ENCODE results near the gene ZNF223. TPM values are rescaled to one million over a fixed set of nuclear protein-coding genes. Genes with fewer than 3 reads are reported as not detected.
A peak's percentile ranks its signal among the peaks of the same experiment; 100 is the strongest.

Gene ZNF223
- total RNA-seq, 6 donors from 2014 or later, result 4.7 to 11.8 (median 6.3) TPM

GRCh38 chr19:44107751-44108150 lies 55.9 kb downstream of the ZNF223 start:
- Histone ChIP-seq H3K4me1 (peaks cover 8 to 11% (median 10%) of the 10 kb centered on the region in 4 donors), H3K4me3 (no peak overlapping the region), H3K9me3 (peaks cover 49 to 84% (median 82%) of the 10 kb centered on the region in 4 donors), H3K27me3 (no peaks in the 10 kb centered on the region), H3K27ac (no peak overlapping the region), H3K36me3 (peaks cover 23 to 54% (median 36%) of the 10 kb centered on the region in 4 donors)
- TF ChIP-seq POLR2AphosphoS5 (IDR thresholded peaks at IDR 0.05) (no peak), POLR2A (IDR thresholded peaks at IDR 0.05) (no peak), EP300 (IDR thresholded peaks at IDR 0.05) (no peak), CTCF (IDR thresholded peaks at IDR 0.05) (no peak)
- ATAC-seq (ENCODE audit: low FRiP score in 2 of 2) (no peak), DNase-seq (no peak)
- 87 to 94% methylated on average over 3 of the region's 3 CpGs for WGBS, 2 donors

GRCh38 chr19:44109458-44109857 lies 57.6 kb downstream of the ZNF223 start:
- H3K36me3 ChIP-seq, result peaks cover 10 to 37% (median 21%) of the 10 kb centered on the region in 4 donors
- ATAC-seq (ENCODE audit: low FRiP score in 2 of 2) (no peak), DNase-seq (no peak)
- no peak for TF ChIP-seq EP300 (IDR thresholded peaks at IDR 0.05)
- no peak for TF ChIP-seq POLR2A (IDR thresholded peaks at IDR 0.05)
- no peak for TF ChIP-seq CTCF (IDR thresholded peaks at IDR 0.05)
- no peak for TF ChIP-seq POLR2AphosphoS5 (IDR thresholded peaks at IDR 0.05)
- no peak overlapping the region for H3K27ac ChIP-seq
- H3K4me1 ChIP-seq, result peaks cover 13 to 19% (median 15%) of the 10 kb centered on the region in 4 donors
- H3K4me3 ChIP-seq, result no peak overlapping the region
- no peaks in the 10 kb centered on the region for H3K27me3 ChIP-seq
- peaks cover 49 to 69% (median 68%) of the 10 kb centered on the region in 4 donors for H3K9me3 ChIP-seq

GRCh38 chr19:44111910-44112463 lies 60.2 kb downstream of the ZNF223 start:
- TF ChIP-seq EP300 (IDR thresholded peaks at IDR 0.05) (no peak), CTCF (IDR thresholded peaks at IDR 0.05) (no peak), POLR2A (IDR thresholded peaks at IDR 0.05) (no peak), POLR2AphosphoS5 (IDR thresholded peaks at IDR 0.05) (no peak)
- DNase-seq, result no peak
- Histone ChIP-seq H3K4me3 (peak overlapping the region in 3 of 4 donors; percentile 69 to 95 (median 73)), H3K4me1 (peaks cover 14 to 22% (median 16%) of the 10 kb centered on the region in 4 donors), H3K27ac (no peak overlapping the region), H3K9me3 (peaks cover 34 to 48% (median 46%) of the 10 kb centered on the region in 4 donors), H3K27me3 (no peaks in the 10 kb centered on the region), H3K36me3 (peaks cover under 1 to 27% (median 6%) of the 10 kb centered on the region in 4 donors)
- WGBS, 2 donors, result 17 to 36% methylated on average over 14 to 17 of the region's 17 CpGs
- ATAC-seq (ENCODE audit: low FRiP score in 2 of 2), result no peak

- no peaks in the 10 kb centered on the region for H3K27me3 ChIP-seq
- peak overlapping the region in 2 of 4 donors; percentile 65 to 79 for H3K27ac ChIP-seq
- TF ChIP-seq POLR2A (IDR thresholded peaks at IDR 0.05) (no peak), EP300 (IDR thresholded peaks at IDR 0.05) (no peak), POLR2AphosphoS5 (IDR thresholded peaks at IDR 0.05) (no peak), CTCF (IDR thresholded peaks at IDR 0.05) (no peak)
- WGBS, 2 donors, result 0 to 1% methylated on average over 11 of the region's 11 CpGs
- peak overlapping the region; percentile 61 to 95 (median 71) for H3K4me3 ChIP-seq
- ATAC-seq (ENCODE audit: low FRiP score in 2 of 2) (peak in 1 of 2 donors; percentile 1), DNase-seq (no peak)
- H3K9me3 ChIP-seq, result peaks cover 26 to 40% (median 38%) of the 10 kb centered on the region in 4 donors
- peaks cover 14 to 22% (median 16%) of the 10 kb centered on the region in 4 donors for H3K4me1 ChIP-seq
- H3K36me3 ChIP-seq, result peaks cover 0 to 27% (median 7%) of the 10 kb centered on the region in 4 donors
These were observed 60.9 kb downstream of the ZNF223 start for GRCh38 chr19:44112802-44113137.
